Measurements from ENCODE around the gene PHC2.

PHC2 gene

DNA sequence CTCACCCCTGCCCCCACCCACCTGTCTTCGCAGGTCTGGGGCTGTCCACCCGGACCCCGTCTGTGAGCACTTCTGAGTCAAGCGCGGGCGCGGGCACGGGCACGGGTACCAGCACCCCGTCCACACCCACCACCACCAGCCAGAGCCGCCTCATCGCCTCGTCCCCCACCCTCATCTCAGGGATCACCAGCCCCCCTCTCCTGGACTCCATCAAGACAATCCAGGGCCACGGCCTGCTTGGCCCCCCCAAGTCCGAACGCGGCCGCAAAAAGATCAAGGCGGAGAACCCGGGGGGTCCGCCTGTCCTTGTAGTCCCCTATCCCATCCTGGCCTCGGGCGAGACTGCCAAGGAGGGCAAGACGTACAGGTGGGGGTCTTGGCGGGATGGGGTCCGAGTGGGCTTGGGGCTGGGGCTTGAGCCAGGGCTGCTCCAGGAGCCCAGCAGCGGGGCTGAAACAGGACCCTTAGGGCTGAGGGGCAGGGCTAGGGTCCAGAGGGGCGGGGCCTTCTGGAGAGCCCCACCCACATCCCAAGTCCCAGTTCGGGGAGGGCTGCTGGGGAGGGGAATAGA is 150.7 kb downstream of the PHC2 start:
- TF ChIP-seq CTCF (conservative IDR thresholded peaks at IDR 0.05) = no peak
- no peak overlapping the region for H3K27ac ChIP-seq

GRCh38 chr1:33277488-33278084 is 153.3 kb downstream of the PHC2 start:
- no peak for TF ChIP-seq CTCF (conservative IDR thresholded peaks at IDR 0.05)
- H3K27ac ChIP-seq = no peak overlapping the region

DNA sequence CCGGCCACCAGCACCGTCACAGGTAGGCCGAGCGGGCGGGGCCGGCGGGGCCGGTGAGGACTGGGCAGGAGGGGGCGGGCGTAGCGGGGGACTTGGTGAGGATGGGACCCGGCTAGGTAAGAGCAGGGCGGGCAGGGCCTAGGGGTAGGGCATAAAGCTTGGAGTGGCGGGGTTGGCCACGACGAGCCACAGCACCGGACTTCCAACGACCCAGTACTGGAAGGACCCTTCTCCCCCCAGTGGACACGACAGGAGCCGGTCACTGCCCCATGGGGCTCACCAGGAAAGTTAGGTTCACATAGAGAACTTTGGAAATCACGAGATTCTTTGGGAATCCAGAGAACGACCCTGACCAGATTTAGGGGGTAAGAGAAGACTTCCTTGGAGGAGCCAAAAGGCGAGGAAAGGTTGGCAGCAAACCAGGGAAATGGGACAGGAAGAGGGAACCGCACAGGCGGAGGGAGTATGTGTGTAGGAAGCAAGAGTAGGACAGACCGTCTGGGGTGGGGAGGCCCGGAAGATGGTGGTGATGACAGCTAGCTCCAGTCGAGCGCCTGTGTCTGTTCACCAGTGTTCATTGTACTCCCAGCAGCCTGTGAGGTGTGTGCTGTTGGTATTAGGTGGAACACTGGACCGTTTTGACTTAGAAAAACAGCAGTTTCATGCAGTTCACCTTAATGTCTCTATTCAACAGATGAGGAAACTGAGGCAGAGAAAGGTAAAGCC is 154.2 kb downstream of the PHC2 start:
- no peak for TF ChIP-seq CTCF (conservative IDR thresholded peaks at IDR 0.05)
- no peak overlapping the region for H3K27ac ChIP-seq

DNA sequence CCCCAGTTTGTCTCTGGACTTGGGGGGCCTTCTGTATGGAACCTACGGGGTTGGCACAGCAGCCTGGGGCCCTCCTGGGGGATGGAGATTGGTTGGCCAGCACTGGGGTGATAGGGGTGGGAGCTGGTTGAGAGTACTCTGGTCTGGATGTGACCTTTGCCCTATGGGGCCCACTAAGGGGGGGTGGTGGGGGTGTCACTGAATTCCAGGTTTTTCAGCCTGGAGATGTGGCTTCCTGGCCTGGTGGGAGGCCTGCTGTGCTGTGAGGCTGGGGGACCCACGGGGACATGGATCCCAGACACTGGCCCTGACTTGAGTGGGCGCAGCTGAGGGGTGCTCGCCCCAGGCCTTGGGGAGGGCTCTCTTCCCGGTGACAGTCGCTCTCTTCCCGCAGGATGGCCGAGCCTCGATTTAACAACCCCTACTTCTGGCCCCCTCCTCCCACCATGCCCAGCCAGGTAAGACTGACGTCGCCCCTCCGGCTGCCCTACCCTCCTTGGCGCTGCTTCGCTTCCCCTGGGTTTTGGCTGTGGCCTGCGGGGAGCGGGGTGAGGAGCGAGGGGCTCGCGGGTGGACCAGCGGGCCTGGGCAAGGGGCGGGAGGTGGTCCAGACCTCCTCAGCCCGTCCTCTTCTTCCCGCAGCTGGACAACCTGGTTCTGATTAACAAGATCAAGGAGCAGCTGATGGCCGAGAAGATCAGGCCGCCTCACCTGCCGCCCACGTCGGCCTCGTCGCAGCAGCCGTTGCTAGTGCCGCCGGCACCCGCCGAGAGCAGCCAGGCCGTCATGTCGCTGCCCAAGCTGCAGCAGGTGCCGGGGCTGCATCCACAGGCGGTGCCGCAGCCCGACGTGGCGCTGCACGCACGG is 155.0 kb downstream of the PHC2 start:
- no peak for TF ChIP-seq CTCF (conservative IDR thresholded peaks at IDR 0.05)

DNA sequence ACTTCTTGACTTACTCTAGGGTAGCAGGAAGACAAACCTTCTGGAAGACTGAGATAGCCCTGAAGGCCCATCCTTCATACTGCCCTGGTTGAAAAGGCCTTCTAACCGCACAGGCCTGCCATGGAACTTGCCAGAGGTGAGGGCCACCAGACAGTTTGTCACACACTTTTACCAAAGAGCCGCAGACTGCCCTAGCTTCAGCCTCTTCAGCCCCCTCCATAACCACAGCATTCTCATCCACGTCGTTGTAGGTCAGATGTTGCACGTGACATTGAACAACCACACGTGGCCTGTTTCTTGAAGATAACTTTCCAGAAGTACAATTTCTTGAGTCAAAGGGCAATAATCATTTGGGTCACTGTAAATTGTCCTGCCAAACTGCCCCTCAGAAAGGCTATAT is 155.7 kb downstream of the PHC2 start:
- TF ChIP-seq CTCF (conservative IDR thresholded peaks at IDR 0.05) = no peak

More for the DNA sequence above, 155.0 kb downstream of the PHC2 start:
- H3K27ac ChIP-seq = no peak overlapping the region

GRCh38 chr1:33274446-33274845 is 156.4 kb downstream of the PHC2 start:
- TF ChIP-seq CTCF (conservative IDR thresholded peaks at IDR 0.05) = no peak

More for the DNA sequence above, 155.7 kb downstream of the PHC2 start:
- no peak overlapping the region for H3K27ac ChIP-seq

GRCh38 chr1:33273961-33274371 is 156.9 kb downstream of the PHC2 start:
- H3K27ac ChIP-seq = no peak overlapping the region
- TF ChIP-seq CTCF (conservative IDR thresholded peaks at IDR 0.05) = no peak

More at GRCh38 chr1:33274446-33274845, 156.4 kb downstream of the PHC2 start:
- H3K27ac ChIP-seq = no peak overlapping the region
